ENCODE data around the gene CNPY4. TPM values are rescaled to one million over a fixed set of nuclear protein-coding genes. Genes with fewer than 3 reads are reported as not detected.

Gene CNPY4
- polyA plus RNA-seq, 1 experiment, result 29.7 TPM

DNA sequence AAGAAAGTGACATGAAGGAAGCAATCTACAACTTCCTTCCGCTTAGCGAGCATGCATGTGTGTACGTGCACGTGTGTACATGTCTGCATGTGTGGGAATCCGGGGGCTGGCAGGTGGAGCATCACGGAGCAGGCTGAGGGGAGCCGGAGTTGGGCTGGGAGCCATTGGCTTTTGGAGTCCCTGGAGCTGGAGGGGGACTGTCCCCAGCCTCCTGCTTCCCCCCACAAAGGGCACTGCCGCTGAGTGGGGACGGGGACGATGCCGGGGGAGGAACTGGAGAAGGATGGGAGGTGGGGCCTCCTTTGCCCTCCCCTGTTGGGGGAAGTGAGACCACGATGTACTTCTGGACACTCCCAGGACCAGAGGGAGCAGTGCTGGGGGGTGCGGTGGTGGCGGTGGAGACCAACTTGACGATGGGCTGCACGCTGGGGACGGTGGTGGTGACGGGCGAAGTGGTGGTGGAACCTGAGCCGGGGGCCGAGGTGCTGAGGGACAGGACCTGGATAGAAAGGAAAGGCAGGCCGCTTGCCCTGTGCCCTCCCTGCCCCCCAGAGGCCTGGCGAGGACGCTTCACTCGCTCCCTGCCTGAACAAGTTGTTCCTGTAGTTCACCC lies 12.2 kb upstream of the CNPY4 start:
- TF ChIP-seq, protein P1, sequence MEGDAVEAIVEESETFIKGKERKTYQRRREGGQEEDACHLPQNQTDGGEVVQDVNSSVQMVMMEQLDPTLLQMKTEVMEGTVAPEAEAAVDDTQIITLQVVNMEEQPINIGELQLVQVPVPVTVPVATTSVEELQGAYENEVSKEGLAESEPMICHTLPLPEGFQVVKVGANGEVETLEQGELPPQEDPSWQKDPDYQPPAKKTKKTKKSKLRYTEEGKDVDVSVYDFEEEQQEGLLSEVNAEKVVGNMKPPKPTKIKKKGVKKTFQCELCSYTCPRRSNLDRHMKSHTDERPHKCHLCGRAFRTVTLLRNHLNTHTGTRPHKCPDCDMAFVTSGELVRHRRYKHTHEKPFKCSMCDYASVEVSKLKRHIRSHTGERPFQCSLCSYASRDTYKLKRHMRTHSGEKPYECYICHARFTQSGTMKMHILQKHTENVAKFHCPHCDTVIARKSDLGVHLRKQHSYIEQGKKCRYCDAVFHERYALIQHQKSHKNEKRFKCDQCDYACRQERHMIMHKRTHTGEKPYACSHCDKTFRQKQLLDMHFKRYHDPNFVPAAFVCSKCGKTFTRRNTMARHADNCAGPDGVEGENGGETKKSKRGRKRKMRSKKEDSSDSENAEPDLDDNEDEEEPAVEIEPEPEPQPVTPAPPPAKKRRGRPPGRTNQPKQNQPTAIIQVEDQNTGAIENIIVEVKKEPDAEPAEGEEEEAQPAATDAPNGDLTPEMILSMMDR (IDR thresholded peaks at IDR 0.05; ENCODE audit: low read depth, low read length), result no peak
- no peaks in the 10 kb centered on the region for H3K9me3 ChIP-seq (ENCODE audit: control insufficient read depth, insufficient read depth, low read length)
- H3K4me3 ChIP-seq (ENCODE audit: low read depth, low read length), result no peak overlapping the region
- no peak for DNase-seq (ENCODE audit: low read depth, low spot score)
- H3K27ac ChIP-seq (ENCODE audit: low read depth, low read length), result no peak overlapping the region
- CTCF ChIA-PET, result no interaction called here
- POLR2A ChIA-PET, result no interaction called here
- no peaks in the 10 kb centered on the region for H3K27me3 ChIP-seq (ENCODE audit: control insufficient read depth, insufficient read depth, low read length)

- DNase-seq (ENCODE audit: low read depth, low spot score), result no peak
- TF ChIP-seq, protein P1 (IDR thresholded peaks at IDR 0.05; ENCODE audit: low read depth, low read length), result no peak
- Histone ChIP-seq H3K27me3 (ENCODE audit: control insufficient read depth, insufficient read depth, low read length) (no peaks in the 10 kb centered on the region), H3K4me3 (ENCODE audit: low read depth, low read length) (no peak overlapping the region), H3K9me3 (ENCODE audit: control insufficient read depth, insufficient read depth, low read length) (no peaks in the 10 kb centered on the region), H3K27ac (ENCODE audit: low read depth, low read length) (no peak overlapping the region)
- POLR2A ChIA-PET, result no interaction called here
- CTCF ChIA-PET, result no interaction called here
Measured at GRCh38 chr7:100107890-100108289, 11.5 kb upstream of the CNPY4 start.

DNA sequence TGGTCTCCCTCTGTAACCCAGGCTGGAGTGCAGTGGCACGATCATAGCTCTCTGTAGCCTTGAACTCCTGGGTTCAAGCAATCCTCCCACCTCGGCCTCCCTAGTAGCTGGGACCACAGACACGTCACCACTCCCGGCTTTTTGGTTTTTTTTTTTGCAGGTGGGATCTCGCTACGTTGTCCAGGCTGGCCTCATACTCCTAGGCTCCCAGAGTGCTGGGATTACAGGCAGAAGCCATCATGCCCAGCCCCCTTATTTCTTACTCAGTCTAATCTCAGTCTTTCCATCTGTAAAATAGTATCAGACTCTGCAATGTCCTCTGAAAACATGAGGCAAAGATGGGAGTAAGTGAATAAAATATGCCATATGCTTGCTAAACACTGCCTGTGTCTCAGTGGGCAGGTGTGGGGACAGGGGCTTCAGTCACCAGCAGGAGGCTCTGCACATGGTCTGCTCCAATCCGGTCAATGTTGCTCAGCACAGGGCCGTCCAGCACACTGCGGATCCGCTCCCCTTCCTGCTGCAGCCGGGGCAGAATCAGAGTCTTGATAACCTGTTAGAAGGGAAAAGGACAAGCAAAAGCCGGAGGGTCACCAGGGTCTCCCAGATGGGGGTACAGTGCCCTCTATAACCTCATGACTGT lies 9.8 kb upstream of the CNPY4 start:
- TF ChIP-seq, protein P1 (IDR thresholded peaks at IDR 0.05; ENCODE audit: low read depth, low read length), result peak; percentile 8; the same call in 1 of the 2 replicates
- no peak for DNase-seq (ENCODE audit: low read depth, low spot score)
- ChIA-PET CTCF (interaction anchor here (0.6 kb wide), 1 partner anchor 49 kb away, joined by 4 read pairs; the partner anchor contains the start of gene TRAPPC14), POLR2A (no interaction called here)
- Histone ChIP-seq H3K27me3 (ENCODE audit: control insufficient read depth, insufficient read depth, low read length) (no peaks in the 10 kb centered on the region), H3K9me3 (ENCODE audit: control insufficient read depth, insufficient read depth, low read length) (no peaks in the 10 kb centered on the region), H3K27ac (ENCODE audit: low read depth, low read length) (no peak overlapping the region), H3K4me3 (ENCODE audit: low read depth, low read length) (no peak overlapping the region)

GRCh38 chr7:100111156-100111555 lies 8.3 kb upstream of the CNPY4 start:
- Histone ChIP-seq H3K9me3 (ENCODE audit: control insufficient read depth, insufficient read depth, low read length) (no peaks in the 10 kb centered on the region), H3K27ac (ENCODE audit: low read depth, low read length) (no peak overlapping the region), H3K27me3 (ENCODE audit: control insufficient read depth, insufficient read depth, low read length) (no peaks in the 10 kb centered on the region), H3K4me3 (ENCODE audit: low read depth, low read length) (no peak overlapping the region)
- TF ChIP-seq, protein P1 (IDR thresholded peaks at IDR 0.05; ENCODE audit: low read depth, low read length), result no peak
- no peak for DNase-seq (ENCODE audit: low read depth, low spot score)
- ChIA-PET POLR2A (interaction anchor here (0.6 kb wide), 1 partner anchor 24 kb away, joined by 4 read pairs; no protein-coding TSS in a partner anchor), CTCF (no interaction called here)

GRCh38 chr7:100111914-100112313 lies 7.5 kb upstream of the CNPY4 start:
- CTCF ChIA-PET, result no interaction called here
- Histone ChIP-seq H3K27me3 (ENCODE audit: control insufficient read depth, insufficient read depth, low read length) (no peaks in the 10 kb centered on the region), H3K27ac (ENCODE audit: low read depth, low read length) (no peak overlapping the region), H3K4me3 (ENCODE audit: low read depth, low read length) (no peak overlapping the region), H3K9me3 (ENCODE audit: control insufficient read depth, insufficient read depth, low read length) (no peaks in the 10 kb centered on the region)
- no peak for DNase-seq (ENCODE audit: low read depth, low spot score)
- TF ChIP-seq, protein P1 (IDR thresholded peaks at IDR 0.05; ENCODE audit: low read depth, low read length), result no peak
- POLR2A ChIA-PET, result no interaction called here
